SK-N-SH (cell line): ENCODE data around the gene MORN5.

Experiments used
- CHD2 ChIP-seq: fragments of 150-350 bp; IDR thresholded peaks from 2 replicates; pipeline ENCODE4 v1.6.1; 2018; ENCODE audit warnings: low read length; ENCODE audit not compliant: partially characterized antibody
- CTCF ChIP-seq: fragments of 200-600 bp; sonication (generic); IDR thresholded peaks from 2 replicates; pipeline ENCODE4 v1.6.1; 2017; ENCODE audit warnings: antibody characterized with exemption, mild to moderate bottlenecking, moderate library complexity
- EP300 ChIP-seq, 2 experiments: IDR thresholded peaks; 2 replicates each; pipeline versions ENCODE4 v1.4.0 to v1.6.1; 2012; ENCODE audit warnings: borderline replicate concordance in 1 of 2, low read depth in 1 of 2, low read length in 1 of 2
- FOXJ3 ChIP-seq: sonication (generic); formaldehyde crosslinking; IDR thresholded peaks from 2 replicates; pipeline ENCODE4 v1.5.1; 2020; ENCODE audit warnings: mild to moderate bottlenecking, missing genetic modification reagents
- MAX ChIP-seq: IDR thresholded peaks from 2 replicates; pipeline ENCODE4 v1.4.0; 2012; ENCODE audit warnings: low read depth
- PBX3 ChIP-seq: IDR thresholded peaks from 2 replicates; pipeline ENCODE4; 2012
- POLR2AphosphoS5 ChIP-seq: IDR thresholded peaks from 2 replicates; pipeline ENCODE4 v1.6.1; 2012; ENCODE audit warnings: low read depth, low read length
- RAD21 ChIP-seq: IDR thresholded peaks from 2 replicates; pipeline ENCODE4 v1.6.1; 2012; ENCODE audit warnings: mild to moderate bottlenecking, low read length
- REST ChIP-seq: IDR thresholded peaks from 2 replicates; pipeline ENCODE4 v1.6.1; 2012; ENCODE audit warnings: mild to moderate bottlenecking, low read depth, low read length, moderate library complexity
- SMC3 ChIP-seq: IDR thresholded peaks from 2 replicates; pipeline ENCODE4 v1.6.1; 2012; ENCODE audit warnings: low read depth, low read length, improper control_type of control experiment
- TEAD4 ChIP-seq: IDR thresholded peaks from 2 replicates; pipeline ENCODE4 v1.4.0; 2012; ENCODE audit warnings: mild to moderate bottlenecking, borderline replicate concordance; ENCODE audit not compliant: insufficient read depth
- USF1 ChIP-seq: IDR thresholded peaks from 2 replicates; pipeline ENCODE4 v1.4.0; 2012; ENCODE audit warnings: low read depth, borderline replicate concordance
- USF2 ChIP-seq: fragments of 150-350 bp; IDR thresholded peaks from 2 replicates; pipeline ENCODE4 v1.6.1; 2017; ENCODE audit warnings: antibody characterized with exemption, low read length, low read depth, borderline replicate concordance

- TF ChIP-seq CTCF, result no peak
- no peak for TF ChIP-seq RAD21
- no peak for TF ChIP-seq USF1
- no peak for TF ChIP-seq POLR2AphosphoS5
- TF ChIP-seq SMC3, result no peak
- no peak for TF ChIP-seq TEAD4
- no peak for TF ChIP-seq MAX
- no peak for TF ChIP-seq FOXJ3 (CRISPR knock-in tag)
- TF ChIP-seq PBX3, result no peak
- TF ChIP-seq EP300 (IDR thresholded peaks at IDR 0.05; ENCODE audit: borderline replicate concordance in 1 of 2, low read depth in 1 of 2, low read length in 1 of 2), result no peak
- no peak for TF ChIP-seq USF2
- TF ChIP-seq REST, result no peak
- TF ChIP-seq CHD2, result no peak
These were observed 63.1 kb downstream of the MORN5 start for GRCh38 chr9:122222791-122223190.
